GF-D8 (cell line): ENCODE results near the gene GP5.

Source experiments
- DNase-seq: peaks from one replicate; lab custom pipeline; 2025; lab: John Stamatoyannopoulos, UW

The GP5 gene

GRCh38 chr3:194376241-194376560 lies 22.9 kb downstream of the GP5 start:
- no peak for DNase-seq

DNA sequence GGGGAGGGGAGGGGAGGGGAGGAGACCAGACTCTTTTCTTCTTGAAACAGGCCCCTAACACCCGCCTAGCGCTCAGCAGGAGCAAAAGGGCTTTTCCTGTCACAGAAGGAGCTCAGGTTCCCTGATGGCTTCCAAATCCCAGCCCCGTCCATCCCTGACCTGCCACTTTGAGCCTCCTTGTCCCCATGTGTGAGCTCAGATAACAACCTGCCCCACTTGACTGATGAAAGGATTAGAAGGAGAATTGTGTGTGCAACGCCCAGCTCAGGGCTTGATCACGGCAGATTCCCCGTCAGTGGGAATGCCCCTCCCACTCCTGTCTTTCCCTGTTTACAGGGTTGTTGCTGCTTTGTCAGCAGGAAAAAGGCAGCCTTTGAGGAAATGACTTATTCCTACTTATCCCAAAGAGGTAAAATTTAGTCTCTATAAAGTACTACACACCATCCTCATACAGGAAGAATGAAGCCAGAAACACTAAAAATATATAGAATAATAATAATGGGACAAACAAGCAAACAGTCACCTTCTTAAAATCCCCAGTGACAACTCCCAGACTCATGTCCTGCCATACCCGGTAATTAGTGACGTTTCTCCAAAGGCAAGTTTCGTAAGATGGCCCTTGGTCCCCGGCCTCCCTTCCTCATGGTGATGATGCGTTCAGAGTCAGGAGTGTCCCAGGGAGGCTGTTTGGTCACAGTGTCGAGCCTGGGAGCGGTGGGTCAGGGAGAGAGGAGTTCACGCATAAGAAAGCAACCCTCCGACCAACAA lies 23.4 kb downstream of the GP5 start:
- no peak for DNase-seq

- DNase-seq: no peak
Observed at GRCh38 chr3:194374935-194375334, 24.1 kb downstream of the GP5 start.

DNA sequence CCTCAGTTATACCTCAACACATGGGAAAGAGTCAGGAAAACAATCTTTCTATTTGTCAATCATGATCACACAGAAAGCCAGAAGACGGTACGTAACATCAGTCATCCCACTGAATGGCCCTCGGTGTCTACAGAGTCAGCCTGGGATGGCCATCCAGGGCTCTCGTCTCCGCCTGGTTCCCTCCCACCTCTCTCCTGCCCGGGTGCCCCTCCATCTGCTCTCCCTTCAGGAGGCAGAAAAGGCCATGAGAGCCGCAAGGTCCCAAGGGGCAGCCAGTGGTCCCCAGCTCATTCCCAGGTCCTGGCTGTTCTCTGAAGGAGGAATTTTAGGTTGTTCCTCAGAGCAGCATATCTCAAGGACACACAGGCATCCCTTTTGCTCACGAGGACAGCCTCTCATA lies 25.2 kb downstream of the GP5 start:
- DNase-seq: no peak

DNA sequence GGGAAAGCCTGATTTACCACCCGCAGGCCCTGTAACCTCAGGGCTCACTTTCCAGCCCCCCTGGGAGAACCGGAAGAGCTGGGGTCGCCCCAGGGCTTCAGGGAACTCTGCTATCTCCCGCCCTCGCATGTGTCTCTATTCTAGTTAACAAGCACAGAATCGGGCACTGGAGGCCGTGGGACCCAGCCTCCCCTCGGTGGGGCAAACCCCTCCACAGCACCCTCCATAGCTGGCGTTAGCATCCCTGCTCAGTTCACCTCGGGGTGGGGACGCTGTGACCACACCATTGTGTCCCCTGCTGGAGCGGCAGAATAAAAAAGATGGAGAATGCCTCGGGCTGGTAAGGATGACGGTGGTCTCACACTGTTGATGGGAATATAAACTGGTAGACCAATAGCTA lies 26.0 kb downstream of the GP5 start:
- DNase-seq: no peak

DNA sequence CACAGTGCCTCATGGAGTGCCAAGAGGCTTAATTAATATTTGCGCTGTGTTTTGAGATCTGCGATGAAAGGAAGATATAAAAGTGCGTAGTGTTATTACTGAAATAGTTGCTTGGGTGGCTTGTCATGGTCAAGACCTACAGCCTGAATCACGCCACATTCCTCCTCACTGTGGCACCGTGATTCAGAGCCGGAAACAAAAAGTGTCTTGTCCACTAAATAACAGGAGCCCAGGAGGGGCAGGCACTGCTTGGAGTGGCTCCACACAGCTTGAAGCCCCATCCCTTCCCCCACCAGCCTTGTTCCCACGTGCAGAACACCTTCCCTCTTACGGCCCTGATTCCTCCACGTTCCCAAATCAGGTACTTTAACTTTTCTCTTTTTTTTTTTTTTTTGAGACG lies 28.3 kb downstream of the GP5 start:
- DNase-seq: no peak

GRCh38 chr3:194369522-194370279 lies 29.4 kb downstream of the GP5 start, which contains the start of gene LRRC15:
LRRC15 (minus strand) TSS chr3:194369743; CDS start chr3:194361043, 8,700 bp downstream.
- DNase-seq: no peak

DNA sequence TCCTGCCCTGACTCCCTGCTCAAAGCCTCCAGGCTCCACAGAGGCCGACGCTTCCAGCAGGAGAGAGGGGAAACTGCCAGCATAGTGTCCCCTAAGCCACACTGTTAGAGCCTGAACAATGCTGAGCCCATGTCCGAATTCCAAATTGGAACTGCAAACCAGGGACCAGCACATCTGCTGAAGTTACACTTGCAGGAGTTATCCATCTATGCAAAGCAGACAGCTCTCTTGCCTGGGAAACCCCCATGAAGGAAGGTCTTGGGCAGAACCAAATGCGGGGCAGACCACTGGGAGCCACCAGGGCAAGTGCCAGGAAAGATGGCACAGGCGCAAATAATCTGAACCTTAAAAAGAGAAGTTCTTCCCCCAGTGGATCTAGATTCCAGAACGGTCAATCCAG lies 30.1 kb downstream of the GP5 start:
- DNase-seq: no peak

GRCh38 chr3:194367992-194368841 lies 30.8 kb downstream of the GP5 start:
- DNase-seq: no peak

GRCh38 chr3:194365978-194366490 lies 33.0 kb downstream of the GP5 start:
- DNase-seq: no peak

DNA sequence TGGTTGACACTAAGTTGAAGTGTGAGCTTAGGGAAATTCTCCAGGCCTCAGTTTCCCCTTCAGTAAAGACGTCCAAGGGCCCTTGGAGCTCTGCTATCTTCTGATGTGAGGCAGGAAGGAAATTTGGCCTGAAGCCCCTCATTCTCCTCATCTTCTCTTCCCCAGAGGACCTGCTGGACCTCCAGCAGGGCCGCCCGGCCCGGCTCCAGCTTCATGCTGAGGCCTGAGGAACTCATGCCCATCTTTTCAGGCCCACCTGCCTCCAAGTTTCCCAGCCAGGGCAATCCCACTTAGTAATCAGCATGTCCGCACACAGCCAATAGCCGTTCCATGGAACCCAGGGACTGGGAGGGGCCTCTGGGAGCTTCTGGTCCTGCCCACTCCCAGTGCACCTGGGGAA lies 33.5 kb downstream of the GP5 start:
- DNase-seq: no peak

DNA sequence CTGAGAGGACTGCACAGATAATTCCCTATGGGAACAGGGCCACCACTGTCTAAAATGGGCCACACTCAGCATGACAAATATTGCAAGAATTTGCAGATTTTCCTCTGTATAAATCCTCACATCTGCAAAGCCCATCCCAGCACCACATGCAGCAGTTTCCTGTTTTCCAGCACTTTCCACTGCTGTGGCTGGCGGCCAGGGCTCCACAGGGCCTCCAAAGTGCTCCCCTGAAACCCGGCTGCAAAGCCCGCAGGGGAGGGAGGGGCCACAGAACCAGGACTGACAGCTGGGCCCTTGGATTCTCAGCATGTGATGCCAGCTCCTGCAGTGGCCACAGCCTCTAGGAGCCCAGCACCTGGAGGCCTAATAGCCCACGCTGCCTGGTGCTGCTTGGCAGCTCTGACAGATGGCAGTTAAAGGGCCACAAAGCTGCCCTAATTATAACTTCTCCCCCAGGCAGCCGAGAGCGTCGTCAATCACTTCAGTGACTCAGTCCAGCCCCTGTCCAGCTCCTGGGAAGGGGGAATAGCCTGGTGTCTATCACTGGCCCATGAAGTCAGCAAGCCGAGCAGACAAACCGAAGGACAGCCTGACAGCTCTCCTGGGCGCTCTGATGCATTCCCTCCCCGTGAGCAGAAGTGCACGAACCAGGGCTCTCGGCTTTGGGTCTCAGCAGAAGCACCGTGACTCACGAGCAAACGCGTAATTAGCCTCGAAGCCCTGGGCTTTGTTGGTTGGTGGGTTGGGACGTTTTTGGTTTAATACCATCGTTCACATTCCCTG lies 34.2 kb downstream of the GP5 start:
- DNase-seq: no peak

DNA sequence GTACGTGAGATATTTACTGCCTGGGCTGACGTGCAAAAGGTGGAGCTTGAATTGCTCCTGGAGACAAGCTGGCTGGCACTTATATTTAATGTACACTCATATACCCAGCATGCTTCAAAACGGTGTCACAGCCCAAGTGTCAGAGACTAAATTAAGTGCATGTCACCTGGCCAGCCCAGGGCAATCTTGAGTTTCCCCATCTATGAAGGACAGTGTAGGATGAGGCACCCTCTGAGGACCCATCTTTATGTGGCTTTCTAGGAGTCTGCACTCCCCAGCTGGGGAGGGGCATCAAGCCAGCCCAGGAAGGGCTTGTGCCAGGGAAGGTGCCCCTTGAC lies 34.8 kb downstream of the GP5 start:
- DNase-seq: no peak

DNA sequence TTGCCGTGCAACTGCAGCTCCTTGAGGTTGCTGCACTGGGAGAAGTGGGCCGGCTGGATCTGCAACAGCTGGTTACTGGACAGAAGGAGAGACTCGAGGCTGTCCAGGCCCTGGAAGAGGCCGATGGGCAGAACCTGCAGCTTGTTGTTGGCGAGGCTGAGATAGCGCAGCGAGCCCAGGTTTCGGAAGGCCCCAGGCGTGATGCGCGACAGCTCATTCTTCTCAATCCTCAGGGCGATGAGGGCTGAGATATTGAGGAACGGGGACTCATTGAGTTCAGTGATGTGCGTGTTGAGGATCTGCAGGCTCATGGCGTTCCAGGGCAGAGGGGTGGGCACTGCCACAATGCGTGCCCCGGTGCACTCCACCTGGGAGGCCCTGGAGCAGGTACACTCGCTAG lies 38.5 kb downstream of the GP5 start:
- no peak for DNase-seq

DNA sequence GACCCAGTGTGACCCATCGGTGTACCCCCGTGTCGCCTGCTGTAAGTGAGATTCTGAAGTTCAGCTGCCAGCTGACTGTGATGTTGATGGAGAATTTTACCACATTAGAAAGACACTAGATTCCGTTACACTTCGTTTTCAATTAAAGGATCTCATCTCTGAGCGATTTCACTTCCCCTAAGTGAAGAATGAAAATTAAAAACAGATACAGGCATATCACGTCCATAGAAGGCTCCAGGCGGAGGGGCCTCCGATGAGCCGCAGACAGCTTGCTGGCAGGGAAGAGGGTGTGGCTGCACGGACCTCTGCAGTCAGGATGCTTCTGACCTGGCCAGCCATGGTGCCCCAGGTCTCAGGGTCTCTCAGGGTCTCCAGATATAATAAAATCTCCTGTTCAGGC lies 41.4 kb downstream of the GP5 start:
- DNase-seq: no peak

- DNase-seq: no peak
Observed at GRCh38 chr3:194355379-194355778, 43.7 kb downstream of the GP5 start.

DNA sequence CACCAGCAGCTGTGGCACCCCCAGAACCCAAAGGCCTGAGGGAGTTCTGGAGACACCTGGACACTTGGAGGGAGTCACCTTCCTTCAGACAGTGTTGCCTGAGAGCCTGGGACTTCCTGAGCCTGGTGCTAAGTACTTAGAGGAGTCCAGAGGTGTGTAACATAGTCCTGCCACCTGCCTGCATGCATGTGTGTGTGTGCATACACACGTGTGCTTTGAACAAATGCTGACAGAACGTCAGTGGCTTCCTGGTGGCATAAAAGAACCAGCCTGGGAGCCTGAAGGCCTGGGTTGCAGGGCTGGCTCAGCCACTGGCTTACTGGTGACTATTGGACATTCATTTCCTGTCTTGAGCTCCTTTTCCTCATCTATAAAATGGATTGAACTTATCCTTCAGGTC lies 44.8 kb downstream of the GP5 start:
- DNase-seq: no peak

DNA sequence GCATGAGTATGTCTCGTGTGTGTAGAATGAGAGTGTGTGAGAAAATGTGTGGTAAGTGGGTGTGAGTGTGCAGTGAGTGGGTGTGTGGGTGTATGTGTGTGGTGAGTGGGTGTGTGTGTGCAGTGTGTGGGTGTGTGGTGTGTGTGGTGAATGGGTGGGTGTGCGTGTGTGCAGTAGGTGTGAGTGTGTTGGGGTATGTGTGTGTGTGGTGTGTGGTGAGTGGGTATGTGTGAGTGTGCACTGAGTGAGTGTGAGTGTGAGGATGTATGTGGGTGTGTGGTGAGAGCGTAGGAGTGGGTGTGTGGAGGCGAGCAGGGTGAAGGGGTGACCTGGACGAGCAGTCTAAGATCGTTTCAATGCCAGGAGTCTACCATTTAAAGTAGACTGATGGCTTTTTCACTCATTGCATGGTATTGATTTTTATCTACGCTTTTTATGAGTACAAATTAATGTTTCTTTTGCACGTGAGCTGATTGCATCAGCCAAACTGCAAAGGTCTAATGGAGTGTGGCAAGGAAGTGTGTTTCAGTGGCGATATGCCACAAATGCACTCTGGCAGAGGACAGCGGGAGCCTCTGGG lies 46.3 kb downstream of the GP5 start:
- DNase-seq: no peak

- no peak for DNase-seq
Observed at GRCh38 chr3:194351952-194352536, 47.0 kb downstream of the GP5 start.

DNA sequence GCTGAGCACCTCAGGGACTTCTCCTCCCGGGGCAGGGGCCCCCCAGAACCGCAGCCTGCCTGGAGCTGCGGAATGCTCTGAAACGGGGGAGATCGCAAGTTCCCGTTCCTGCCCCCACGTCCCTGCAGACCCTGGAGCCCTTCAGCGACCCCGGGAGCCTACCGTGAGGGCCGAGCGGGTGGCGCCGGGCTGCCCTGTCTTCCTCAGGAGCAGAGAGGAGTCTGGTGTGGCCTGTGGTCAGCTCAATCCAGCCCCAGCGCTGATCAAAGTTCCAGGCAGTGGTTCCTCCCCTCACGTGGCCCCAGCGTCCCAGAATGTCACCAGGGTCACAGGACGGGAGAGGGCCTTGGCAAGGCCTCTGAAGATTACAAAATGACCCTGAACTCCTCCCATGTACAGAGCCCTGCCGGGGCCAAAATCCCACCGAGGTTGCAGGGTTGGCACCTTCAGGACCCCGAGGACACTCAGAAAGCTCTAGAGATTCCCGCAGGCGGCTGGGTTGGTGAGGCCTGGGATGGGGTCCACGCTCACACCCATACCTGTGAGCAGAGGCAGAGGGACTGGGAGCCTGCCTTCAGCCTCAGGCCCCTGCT lies 47.9 kb downstream of the GP5 start, which contains the start of gene CPN2:
Gene CPN2 (minus strand): TSS at position 249 of the 593 bp plus-strand sequence. CDS start 8,626 bp downstream, outside the sequence.
- DNase-seq: no peak

GRCh38 chr3:194350726-194351071 lies 48.4 kb downstream of the GP5 start:
- DNase-seq: no peak
